ENCODE data around the gene STK35. TPM values are rescaled to one million over a fixed set of nuclear protein-coding genes. Genes with fewer than 3 reads are reported as not detected.

STK35 gene
- total and polyA plus RNA-seq, 2 experiments from 2014 or later, result 14.2 to 59.7 TPM

- TF ChIP-seq CTCF (conservative IDR thresholded peaks at IDR 0.05; ENCODE audit: low read depth in 2 of 2) (no peak), NANOG (IDR thresholded peaks at IDR 0.05; ENCODE audit: borderline replicate concordance) (no peak), REST (IDR thresholded peaks at IDR 0.05; ENCODE audit: unreplicated experiment) (no peak), CREB1 (CRISPR knock-in tag; IDR thresholded peaks at IDR 0.05; ENCODE audit: low read depth) (no peak), EZH2phosphoT487 (IDR thresholded peaks at IDR 0.05; ENCODE audit: unreplicated experiment) (no peak), POLR2AphosphoS5 (IDR thresholded peaks at IDR 0.05; ENCODE audit: low read depth) (no peak)
Measured at GRCh38 chr20:2167112-2167511, 65.5 kb downstream of the STK35 start (continued).

GRCh38 chr20:2168946-2169345, 67.3 kb downstream of the STK35 start:
- no peaks in the 10 kb centered on the region for H3K36me3 ChIP-seq (ENCODE audit: insufficient read depth)
- peaks cover 11% of the 10 kb centered on the region for H3K27me3 Mint-ChIP-seq (ENCODE audit: insufficient read depth, low read depth, poor library complexity)
- no peaks in the 10 kb centered on the region for H3K27me3 ChIP-seq (ENCODE audit: insufficient read depth)
- TF ChIP-seq ZNF114 (CRISPR knock-in tag; IDR thresholded peaks at IDR 0.05), result no peak
- no peak for TF ChIP-seq ZNF462 (CRISPR knock-in tag; IDR thresholded peaks at IDR 0.05)
- no peak for TF ChIP-seq JUNB (IDR thresholded peaks at IDR 0.05; ENCODE audit: unreplicated experiment)
- no peak for TF ChIP-seq ZNF331 (CRISPR knock-in tag; IDR thresholded peaks at IDR 0.05; ENCODE audit: low read depth)
- no peak for TF ChIP-seq EZH2phosphoT487 (IDR thresholded peaks at IDR 0.05; ENCODE audit: unreplicated experiment)
- TF ChIP-seq EZH2 (IDR thresholded peaks at IDR 0.05; ENCODE audit: low read depth, unreplicated experiment), result no peak
- H3K4me3 ChIP-seq, result no peak overlapping the region
- H3K4me1 ChIP-seq (ENCODE audit: insufficient read depth), result 0 out of 2 replicates have a peak, but pooled peaks cover 8% of the 10 kb centered on the region
- DNase-seq (ENCODE audit: low spot score) (no peak), ATAC-seq (no peak)
- H3F3A ChIP-seq (replicated peaks; ENCODE audit: low read depth), result no peaks in the 10 kb centered on the region
- H3K9me2 ChIP-seq (ENCODE audit: insufficient read depth), result 0 out of 2 replicates have a peak, but pooled peaks cover 2% of the 10 kb centered on the region
- H3K4me1 Mint-ChIP-seq, result peaks cover 11% of the 10 kb centered on the region
- no peak overlapping the region for H3K4me3 Mint-ChIP-seq
- H4K20me1 ChIP-seq (replicated peaks; ENCODE audit: insufficient read depth), result no peaks in the 10 kb centered on the region
- H3K27ac ChIP-seq (ENCODE audit: low read depth), result no peak overlapping the region
- H3K36me3 Mint-ChIP-seq (ENCODE audit: low read depth), result no peaks in the 10 kb centered on the region
- H3K79me2 ChIP-seq (replicated peaks; ENCODE audit: insufficient read depth), result no peaks in the 10 kb centered on the region
- no peak overlapping the region for H2AFZ ChIP-seq
- H3K9me3 Mint-ChIP-seq, result no peaks in the 10 kb centered on the region
- no peak overlapping the region for H3K27ac Mint-ChIP-seq
- no peak overlapping the region for H3K4me2 ChIP-seq
